AG04449 (cell line): ENCODE measurements around the gene PCARE.
"Not testable (repeated sequence)": the region's sequence is repeated elsewhere in the genome, so short reads cannot be mapped to it uniquely, and the experiment has no call there.

Experiments
- CTCF ChIA-PET: fragments of 350-600 bp; formaldehyde crosslinking; extraction: SDS; loops from one replicate; lab custom pipeline; 2021; ENCODE audit warnings: antibody characterized with exemption; lab: Yijun Ruan, JAX
- POLR2A ChIA-PET: fragments of 400-600, 350-600 bp; formaldehyde crosslinking; extraction: SDS; loops from one replicate; lab custom pipeline; 2020; ENCODE audit warnings: antibody characterized with exemption, inconsistent platforms; lab: Yijun Ruan, JAX
- DNase-seq: peaks from one replicate; pipeline ENCODE4 v3.0.0-alpha.2; 2010; ENCODE audit warnings: low read depth, low spot score
- H3K4me3 ChIP-seq: 2 replicates; pipeline ENCODE4 v1.5.1; 2011; ENCODE audit warnings: low read depth, mild to moderate bottlenecking, control low read depth, low read length
- TF ChIP-seq, protein P1 (sequence below): IDR thresholded peaks from one replicate; pipeline ENCODE4 v1.5.1; 2011; ENCODE audit warnings: mild to moderate bottlenecking, moderate library complexity, low read length, control low read depth, inconsistent platforms; ENCODE audit not compliant: insufficient read depth; ENCODE audit errors: missing control alignments

Gene PCARE

GRCh38 chr2:29105375-29105774 lies 31.1 kb upstream of the PCARE start:
- no peak for DNase-seq
- no peak overlapping the region for H3K4me3 ChIP-seq
- TF ChIP-seq, protein P1, sequence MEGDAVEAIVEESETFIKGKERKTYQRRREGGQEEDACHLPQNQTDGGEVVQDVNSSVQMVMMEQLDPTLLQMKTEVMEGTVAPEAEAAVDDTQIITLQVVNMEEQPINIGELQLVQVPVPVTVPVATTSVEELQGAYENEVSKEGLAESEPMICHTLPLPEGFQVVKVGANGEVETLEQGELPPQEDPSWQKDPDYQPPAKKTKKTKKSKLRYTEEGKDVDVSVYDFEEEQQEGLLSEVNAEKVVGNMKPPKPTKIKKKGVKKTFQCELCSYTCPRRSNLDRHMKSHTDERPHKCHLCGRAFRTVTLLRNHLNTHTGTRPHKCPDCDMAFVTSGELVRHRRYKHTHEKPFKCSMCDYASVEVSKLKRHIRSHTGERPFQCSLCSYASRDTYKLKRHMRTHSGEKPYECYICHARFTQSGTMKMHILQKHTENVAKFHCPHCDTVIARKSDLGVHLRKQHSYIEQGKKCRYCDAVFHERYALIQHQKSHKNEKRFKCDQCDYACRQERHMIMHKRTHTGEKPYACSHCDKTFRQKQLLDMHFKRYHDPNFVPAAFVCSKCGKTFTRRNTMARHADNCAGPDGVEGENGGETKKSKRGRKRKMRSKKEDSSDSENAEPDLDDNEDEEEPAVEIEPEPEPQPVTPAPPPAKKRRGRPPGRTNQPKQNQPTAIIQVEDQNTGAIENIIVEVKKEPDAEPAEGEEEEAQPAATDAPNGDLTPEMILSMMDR, result no peak
- ChIA-PET POLR2A (no interaction called here), CTCF (interaction anchor here (0.8 to 1.1 kb wide), 2 partner anchors 8 to 28 kb away, joined by 3 to 4 read pairs; no protein-coding TSS in a partner anchor)

DNA sequence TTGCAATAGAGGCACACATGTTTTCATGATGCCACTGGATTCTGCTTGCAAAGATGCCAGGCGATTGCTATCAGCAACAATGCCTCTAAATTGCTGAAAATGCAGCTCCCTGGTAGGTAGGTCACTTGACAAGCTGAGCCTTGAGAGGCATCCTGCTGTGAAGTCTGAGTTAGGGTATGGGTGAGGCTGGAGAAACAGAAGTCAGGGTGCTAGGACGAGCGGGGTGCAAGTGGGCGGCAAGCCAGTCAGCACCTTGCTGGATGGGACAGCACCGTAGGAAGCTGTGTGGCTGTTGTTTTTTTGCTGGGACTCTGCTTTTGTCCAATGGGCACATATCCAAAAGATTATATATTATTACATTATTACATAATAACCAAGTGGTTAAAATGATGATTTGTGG lies 30.4 kb upstream of the PCARE start:
- TF ChIP-seq, protein P1, result no peak

DNA sequence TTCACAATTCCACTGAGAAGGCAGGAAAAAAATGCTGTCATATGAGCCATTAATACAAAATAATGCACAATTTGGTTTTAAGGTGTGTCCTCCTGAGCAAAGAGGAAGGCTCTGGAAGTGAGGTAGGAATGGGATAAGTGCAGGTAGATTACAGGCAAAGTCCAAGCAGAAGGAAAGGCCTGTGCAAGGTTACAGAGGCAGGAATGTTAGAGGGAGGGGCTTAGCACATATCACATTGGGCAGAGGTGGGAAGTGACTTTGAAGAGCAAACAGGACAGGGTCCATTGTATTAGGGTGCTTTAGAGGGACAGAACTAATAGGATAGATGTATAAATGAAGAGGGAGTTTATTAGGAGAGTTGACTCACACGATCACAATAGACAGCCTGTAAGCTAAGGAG lies 26.2 kb upstream of the PCARE start:
- no peak for DNase-seq
- CTCF ChIA-PET, result no interaction called here
- no peak overlapping the region for H3K4me3 ChIP-seq
- POLR2A ChIA-PET, result no interaction called here
- TF ChIP-seq, protein P1, result no peak

More for the DNA sequence above, 30.4 kb upstream of the PCARE start:
- H3K4me3 ChIP-seq, result no peak overlapping the region
- CTCF ChIA-PET, result interaction anchor here (1.1 kb wide), 1 partner anchor 27 kb away, joined by 3 read pairs; no protein-coding TSS in a partner anchor
- POLR2A ChIA-PET, result no interaction called here
- DNase-seq, result no peak

GRCh38 chr2:29097569-29097968 lies 23.2 kb upstream of the PCARE start:
- H3K4me3 ChIP-seq, result no peak overlapping the region
- CTCF ChIA-PET, result no interaction called here
- TF ChIP-seq, protein P1, result no peak
- POLR2A ChIA-PET, result no interaction called here
- DNase-seq, result no peak

DNA sequence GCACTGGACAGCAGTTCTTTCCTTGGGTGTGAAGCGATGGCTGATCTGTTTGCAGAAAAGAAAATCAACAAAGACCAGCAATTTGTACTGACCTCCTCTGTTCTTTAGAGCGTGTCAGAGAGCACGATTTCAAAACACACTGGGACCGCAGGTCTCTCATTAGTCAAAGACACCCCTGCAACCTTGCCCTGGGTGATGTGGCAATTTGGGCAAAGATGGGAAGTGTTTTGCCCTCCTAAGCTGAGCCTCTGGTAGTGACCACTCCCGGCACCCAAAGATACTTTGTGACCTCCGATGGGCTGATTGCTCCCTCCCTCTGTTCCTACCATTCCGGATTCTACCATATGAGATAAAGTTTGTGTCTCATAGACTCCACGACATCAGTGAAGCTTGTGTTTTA lies 22.6 kb upstream of the PCARE start:
- TF ChIP-seq, protein P1, result no peak
- ChIA-PET CTCF (interaction anchor here (1.0 kb wide), 1 partner anchor 10 kb away, joined by 4 read pairs; no protein-coding TSS in a partner anchor), POLR2A (no interaction called here)
- no peak for DNase-seq
- no peak overlapping the region for H3K4me3 ChIP-seq

GRCh38 chr2:29090311-29090710 lies 16.0 kb upstream of the PCARE start:
- CTCF ChIA-PET, H3K4me3 ChIP-seq, POLR2A ChIA-PET, DNase-seq: not testable (repeated sequence)

GRCh38 chr2:29084554-29084953 lies 10.2 kb upstream of the PCARE start:
- ChIA-PET CTCF (no interaction called here), POLR2A (no interaction called here)
- TF ChIP-seq, protein P1, result no peak
- H3K4me3 ChIP-seq, result no peak overlapping the region
- DNase-seq, result no peak
